ENCODE measurements around the gene CACNB3. TPM values are rescaled to one million over a fixed set of nuclear protein-coding genes. Genes with fewer than 3 reads are reported as not detected.

Gene CACNB3
- 9.9 and 11.2 TPM in 2 replicates for total RNA-seq

DNA sequence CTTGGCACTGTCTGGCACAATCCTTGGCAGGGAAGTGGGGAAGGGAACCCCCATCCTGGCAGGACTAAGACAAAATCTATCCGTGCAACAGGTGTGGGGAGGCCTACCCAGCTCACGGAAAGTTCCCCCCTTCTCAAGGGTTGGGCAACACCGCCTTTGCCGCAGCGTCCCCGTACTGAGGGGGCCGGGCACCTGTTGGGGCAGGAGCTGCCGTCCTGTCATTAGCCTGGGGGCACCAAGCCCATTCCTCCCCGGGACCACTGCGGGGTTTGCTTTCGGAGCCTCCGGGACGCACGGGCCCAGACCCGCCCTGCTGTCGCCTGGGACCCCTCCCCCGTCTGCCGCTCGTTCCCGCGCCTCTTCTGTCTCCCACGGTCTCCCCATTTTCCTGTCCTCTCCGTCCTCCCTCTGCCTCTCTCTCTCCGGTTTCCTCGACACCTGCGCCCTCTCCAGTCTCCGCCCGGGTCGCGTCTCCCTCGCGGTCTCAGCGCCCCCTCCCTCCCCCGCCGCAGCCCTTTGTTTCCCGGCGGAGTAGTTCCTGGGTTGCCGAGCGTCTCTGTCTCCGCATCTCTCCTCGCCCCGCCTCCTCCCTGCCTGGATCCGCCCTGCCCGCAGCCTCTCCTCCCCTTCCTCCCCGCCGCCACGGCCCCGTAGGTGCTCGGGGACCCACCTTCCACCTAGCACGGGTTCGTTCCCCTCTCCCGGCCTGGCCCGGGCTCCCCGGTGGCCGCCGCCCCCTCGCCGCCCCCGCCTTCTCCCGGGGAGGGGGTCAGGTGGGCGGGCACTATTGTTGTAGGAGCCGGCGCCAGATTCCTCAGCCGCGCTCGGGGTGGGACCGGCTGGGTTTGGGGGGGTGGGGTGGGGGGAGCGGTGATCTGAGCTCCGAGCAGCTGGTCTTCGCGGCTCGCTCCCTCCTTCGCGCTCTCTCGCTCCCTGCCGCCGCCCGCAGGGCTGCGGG lies at the start of gene CACNB3:
Gene CACNB3, plus strand, starts transcription at position 624 of the 958 bp plus-strand sequence. CDS start 434 bp downstream, outside the sequence.
- Mint-ChIP-seq H3K36me3 (ENCODE audit: low read depth) (peaks cover 4% of the 10 kb centered on the region), H3K9me3 (no peaks in the 10 kb centered on the region), H3K27ac (peak within 1 kb of the TSS; percentile 60), H3K4me1 (peaks cover 31% of the 10 kb centered on the region), H3K4me3 (peak within 1 kb of the TSS; percentile 94), H3K27me3 (peaks cover 27% of the 10 kb centered on the region)
- peak; percentile 95 for DNase-seq
- intact Hi-C loops (cut with micrococcal nuclease), result loop anchor here (2.0 to 10.0 kb wide), 2 partner anchors 35 to 633 kb away; partner anchors contain the start of genes CCDC184 and DDX23

- intact Hi-C loops (cut with micrococcal nuclease), result no loop called here
- DNase-seq, result no peak
- Mint-ChIP-seq H3K4me3 (no peak overlapping the region), H3K36me3 (ENCODE audit: low read depth) (no peaks in the 10 kb centered on the region), H3K27ac (no peak overlapping the region), H3K27me3 (peaks cover 5% of the 10 kb centered on the region), H3K9me3 (no peaks in the 10 kb centered on the region), H3K4me1 (peaks cover 15% of the 10 kb centered on the region)
These were observed 49.6 kb upstream of the CACNB3 start for GRCh38 chr12:48768736-48769135.

GRCh38 chr12:48770756-48771155 lies 47.5 kb upstream of the CACNB3 start:
- no peak overlapping the region for H3K27ac Mint-ChIP-seq
- peaks cover 10% of the 10 kb centered on the region for H3K4me1 Mint-ChIP-seq
- intact Hi-C loops (cut with micrococcal nuclease), result no loop called here
- no peak for DNase-seq
- no peaks in the 10 kb centered on the region for H3K36me3 Mint-ChIP-seq (ENCODE audit: low read depth)
- H3K9me3 Mint-ChIP-seq, result no peaks in the 10 kb centered on the region
- no peak overlapping the region for H3K4me3 Mint-ChIP-seq
- H3K27me3 Mint-ChIP-seq, result peaks cover 5% of the 10 kb centered on the region

DNA sequence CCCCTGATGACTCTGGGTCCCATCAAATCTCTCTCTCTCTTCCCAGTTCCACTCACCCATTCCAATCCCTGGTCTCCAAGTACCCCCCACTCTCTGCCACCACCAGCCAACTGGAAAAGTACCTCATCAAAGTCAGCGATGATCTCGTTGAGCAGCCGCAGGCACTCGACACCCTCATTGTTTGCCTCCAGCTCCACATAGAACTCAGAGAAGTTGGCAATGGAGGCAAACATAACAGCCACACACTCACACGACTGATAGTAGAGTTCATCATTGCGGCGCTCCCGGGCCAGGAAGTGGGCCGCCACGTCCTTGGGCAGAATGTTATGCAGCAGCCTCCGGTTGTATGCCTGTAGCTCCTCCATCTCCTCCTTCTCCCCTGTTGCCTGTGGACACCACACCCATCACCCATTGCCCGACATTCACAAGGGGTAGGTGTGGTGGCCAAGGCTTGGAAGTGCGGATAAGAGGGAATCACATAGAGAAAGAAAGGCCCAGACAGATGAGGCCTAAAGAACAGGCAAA lies 46.6 kb upstream of the CACNB3 start:
- no peaks in the 10 kb centered on the region for H3K9me3 Mint-ChIP-seq

GRCh38 chr12:48773686-48774085 lies 44.6 kb upstream of the CACNB3 start:
- Mint-ChIP-seq H3K27ac (no peak overlapping the region), H3K4me1 (no peaks in the 10 kb centered on the region), H3K9me3 (no peaks in the 10 kb centered on the region), H3K4me3 (no peak overlapping the region), H3K27me3 (peaks cover 5% of the 10 kb centered on the region), H3K36me3 (ENCODE audit: low read depth) (no peaks in the 10 kb centered on the region)
- intact Hi-C loops (cut with micrococcal nuclease), result no loop called here
- DNase-seq, result no peak

More for the DNA sequence above, 46.6 kb upstream of the CACNB3 start:
- peaks cover 1% of the 10 kb centered on the region for H3K4me1 Mint-ChIP-seq
- no peak overlapping the region for H3K4me3 Mint-ChIP-seq
- peaks cover 5% of the 10 kb centered on the region for H3K27me3 Mint-ChIP-seq
- DNase-seq, result no peak
- intact Hi-C loops (cut with micrococcal nuclease), result no loop called here
- H3K36me3 Mint-ChIP-seq (ENCODE audit: low read depth), result no peaks in the 10 kb centered on the region
- H3K27ac Mint-ChIP-seq, result no peak overlapping the region

DNA sequence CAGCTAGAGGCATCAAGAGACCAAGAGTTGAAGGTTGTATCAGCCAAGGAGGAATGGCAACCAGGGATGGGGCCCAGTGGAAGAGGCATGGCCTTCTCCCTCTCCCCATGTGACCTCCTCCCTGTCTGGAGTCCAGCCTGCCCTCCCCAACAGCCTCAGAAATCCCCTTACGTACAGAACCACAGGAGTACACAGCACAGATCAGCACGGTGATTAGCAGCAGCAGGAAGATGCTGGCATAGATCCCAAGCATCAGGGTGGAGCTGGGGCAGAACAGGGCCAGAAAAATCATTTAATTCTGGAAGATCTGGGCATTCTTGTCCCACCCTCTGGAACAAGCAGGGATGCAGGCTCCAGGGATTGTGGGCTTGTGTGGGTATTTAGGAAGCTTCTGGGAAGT lies 43.8 kb upstream of the CACNB3 start:
- intact Hi-C loops (cut with micrococcal nuclease), result no loop called here
- peaks cover 5% of the 10 kb centered on the region for H3K27me3 Mint-ChIP-seq
- no peaks in the 10 kb centered on the region for H3K9me3 Mint-ChIP-seq
- no peaks in the 10 kb centered on the region for H3K36me3 Mint-ChIP-seq (ENCODE audit: low read depth)
- no peaks in the 10 kb centered on the region for H3K4me1 Mint-ChIP-seq
- H3K4me3 Mint-ChIP-seq, result no peak overlapping the region
- no peak for DNase-seq
- no peak overlapping the region for H3K27ac Mint-ChIP-seq

- Mint-ChIP-seq H3K27ac (no peak overlapping the region), H3K4me1 (no peaks in the 10 kb centered on the region), H3K27me3 (peaks cover 5% of the 10 kb centered on the region), H3K36me3 (ENCODE audit: low read depth) (no peaks in the 10 kb centered on the region), H3K4me3 (no peak overlapping the region), H3K9me3 (no peaks in the 10 kb centered on the region)
- intact Hi-C loops (cut with micrococcal nuclease), result no loop called here
- DNase-seq, result no peak
These were observed 43.0 kb upstream of the CACNB3 start for GRCh38 chr12:48775299-48775698.

DNA sequence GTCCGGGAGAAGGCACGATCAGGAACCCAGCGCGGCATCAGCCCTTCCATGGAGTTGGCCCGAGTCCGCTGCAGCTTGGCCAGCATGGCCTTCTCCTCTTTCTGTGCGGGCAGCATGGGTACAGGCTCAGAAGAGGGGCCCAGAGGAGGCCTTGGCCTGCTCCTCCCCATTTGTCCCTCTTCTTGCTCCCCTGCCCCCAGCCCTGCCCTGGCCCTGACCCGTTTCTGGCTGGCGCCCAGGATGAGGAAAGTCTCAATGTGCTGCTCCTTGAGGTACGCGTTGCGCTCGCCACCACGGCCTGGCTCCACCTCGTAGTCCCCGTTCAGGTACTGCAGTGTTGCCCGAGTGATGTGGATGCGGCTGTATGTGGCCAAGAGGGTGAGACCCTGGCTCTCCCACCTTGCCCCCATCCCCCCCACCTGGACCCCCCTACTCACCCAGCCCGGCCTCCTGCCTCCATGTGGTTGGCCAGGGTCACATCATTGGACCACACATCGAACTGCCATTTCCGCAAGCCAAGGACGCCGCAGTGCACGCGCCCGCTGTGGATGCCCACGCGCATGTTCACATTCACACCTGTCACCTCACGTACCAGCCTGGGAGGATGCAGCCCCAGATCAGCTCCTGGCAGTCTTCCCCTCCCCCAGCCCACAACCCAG lies 42.2 kb upstream of the CACNB3 start:
- Mint-ChIP-seq H3K27ac (no peak overlapping the region), H3K36me3 (ENCODE audit: low read depth) (no peaks in the 10 kb centered on the region), H3K9me3 (no peaks in the 10 kb centered on the region), H3K4me1 (no peaks in the 10 kb centered on the region), H3K27me3 (peaks cover 5% of the 10 kb centered on the region), H3K4me3 (no peak overlapping the region)
- intact Hi-C loops (cut with micrococcal nuclease), result no loop called here
- DNase-seq, result no peak

DNA sequence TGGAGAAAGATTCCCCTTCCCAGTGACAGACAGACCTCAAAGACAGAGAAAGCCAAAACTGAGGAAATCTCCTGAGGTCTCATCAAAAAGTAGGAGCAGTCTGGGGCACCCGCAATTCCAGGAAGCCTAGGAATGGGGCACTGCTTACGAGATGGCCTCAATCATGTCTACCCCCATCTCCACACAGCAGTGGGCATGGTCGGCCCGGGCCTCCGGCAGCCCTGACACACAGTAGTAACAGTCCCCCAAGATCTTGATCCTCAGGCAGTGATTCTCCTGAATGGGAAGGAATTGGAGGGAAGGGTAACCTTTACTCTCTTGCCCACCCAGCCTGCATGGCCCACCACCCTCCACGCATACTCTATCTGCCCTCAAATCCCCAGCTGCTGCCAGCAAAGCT lies 41.3 kb upstream of the CACNB3 start:
- intact Hi-C loops (cut with micrococcal nuclease), result no loop called here
- Mint-ChIP-seq H3K4me3 (no peak overlapping the region), H3K36me3 (ENCODE audit: low read depth) (no peaks in the 10 kb centered on the region), H3K9me3 (no peaks in the 10 kb centered on the region), H3K4me1 (no peaks in the 10 kb centered on the region), H3K27ac (no peak overlapping the region), H3K27me3 (peaks cover 2% of the 10 kb centered on the region)
- DNase-seq, result no peak

GRCh38 chr12:48777501-48778400 lies 40.5 kb upstream of the CACNB3 start:
- H3K27ac Mint-ChIP-seq, result no peak overlapping the region
- H3K9me3 Mint-ChIP-seq, result no peaks in the 10 kb centered on the region
- intact Hi-C loops (cut with micrococcal nuclease), result no loop called here
- H3K36me3 Mint-ChIP-seq (ENCODE audit: low read depth), result no peaks in the 10 kb centered on the region
- H3K27me3 Mint-ChIP-seq, result peaks cover 3% of the 10 kb centered on the region
- H3K4me3 Mint-ChIP-seq, result no peak overlapping the region
- no peaks in the 10 kb centered on the region for H3K4me1 Mint-ChIP-seq
- DNase-seq, result no peak

GRCh38 chr12:48779869-48780268 lies 38.4 kb upstream of the CACNB3 start:
- Mint-ChIP-seq H3K4me1 (no peaks in the 10 kb centered on the region), H3K4me3 (no peak overlapping the region), H3K9me3 (no peaks in the 10 kb centered on the region), H3K27ac (no peak overlapping the region), H3K36me3 (ENCODE audit: low read depth) (no peaks in the 10 kb centered on the region), H3K27me3 (peaks cover 5% of the 10 kb centered on the region)
- no peak for DNase-seq
- intact Hi-C loops (cut with micrococcal nuclease), result no loop called here

DNA sequence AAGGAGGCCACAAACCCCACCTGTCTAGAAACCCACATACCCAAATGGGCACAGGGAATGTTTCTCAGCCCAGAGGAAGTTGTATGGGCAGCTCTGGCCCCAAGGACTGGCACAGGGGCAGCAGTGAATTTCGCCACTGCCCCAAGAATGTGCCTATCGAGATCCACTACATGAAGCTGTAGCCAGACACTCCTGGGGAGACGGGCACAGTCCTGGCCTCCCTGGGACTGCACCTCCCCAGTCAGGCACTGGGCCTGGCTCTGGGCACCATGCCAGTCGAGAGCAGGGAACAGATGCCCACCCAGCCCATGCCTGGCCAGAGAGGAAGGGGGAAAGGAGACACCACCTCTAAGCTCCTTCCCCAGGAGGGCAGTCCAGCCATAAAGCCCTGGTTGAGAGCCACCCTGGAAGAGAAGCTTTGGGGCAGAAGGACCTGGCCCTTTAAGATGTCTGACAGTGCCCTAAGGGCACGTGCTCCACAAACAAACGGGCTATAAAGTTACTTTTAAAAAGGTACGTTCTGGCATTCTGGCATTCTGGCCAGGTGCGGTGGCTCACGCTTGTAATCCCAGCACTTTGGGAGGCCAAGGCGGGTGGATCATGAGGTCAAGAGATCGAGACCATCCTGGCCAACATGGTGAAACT lies 37.8 kb upstream of the CACNB3 start:
- DNase-seq, result no peak
- H3K27ac Mint-ChIP-seq, result no peak overlapping the region
- H3K4me3 Mint-ChIP-seq, result no peak overlapping the region
- no peaks in the 10 kb centered on the region for H3K36me3 Mint-ChIP-seq (ENCODE audit: low read depth)
- H3K4me1 Mint-ChIP-seq, result no peaks in the 10 kb centered on the region
- intact Hi-C loops (cut with micrococcal nuclease), result no loop called here
- no peaks in the 10 kb centered on the region for H3K9me3 Mint-ChIP-seq
- peaks cover 7% of the 10 kb centered on the region for H3K27me3 Mint-ChIP-seq
